Right lung (tissue), 5 donors: ENCODE results near the gene PKN2. TPM values are rescaled to one million over a fixed set of nuclear protein-coding genes. Genes with fewer than 3 reads are reported as not detected.
A peak's percentile ranks its signal among the peaks of the same experiment; 100 is the strongest.
"Not testable (repeated sequence)": the region's sequence is repeated elsewhere in the genome, so short reads cannot be mapped to it uniquely, and the experiment has no call there.

Experiments used
- DNase-seq, 2 donors: peaks; one replicate each; pipeline ENCODE4 v3.0.0-alpha.2; 2013
- polyA plus RNA-seq, 5 donors: library from polyadenylated mRNA; unstranded; fragments of 120-200 nt; gene quantifications; one replicate each; pipeline versions ENCODE4 v1.2.1 to v1.2.3, GENCODE V29; 2013; ENCODE audit warnings: inconsistent platforms in 1 of 5, low replicate concordance in 1 of 5; ENCODE audit not compliant: insufficient read length in 5 of 5, insufficient read depth in 1 of 5

Gene PKN2
- polyA plus RNA-seq, 5 donors = 78.1 to 131 (median 111) TPM

DNA sequence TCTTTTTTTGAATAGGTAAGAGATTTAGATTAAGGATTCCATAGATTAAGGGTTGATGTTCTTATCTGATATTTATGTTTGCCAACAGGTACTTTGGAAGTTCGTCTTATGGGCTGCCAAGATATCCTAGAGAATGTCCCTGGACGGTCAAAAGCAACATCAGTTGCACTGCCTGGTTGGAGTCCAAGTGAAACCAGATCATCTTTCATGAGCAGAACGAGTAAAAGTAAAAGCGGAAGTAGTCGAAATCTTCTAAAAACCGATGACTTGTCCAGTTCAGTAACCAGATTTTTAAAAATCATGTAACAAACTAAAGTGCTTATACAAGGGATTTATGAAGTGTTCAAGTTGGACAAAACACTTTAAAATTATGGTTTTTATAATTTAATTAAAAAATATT, 100.5 kb downstream of the PKN2 start:
- DNase-seq = no peak

DNA sequence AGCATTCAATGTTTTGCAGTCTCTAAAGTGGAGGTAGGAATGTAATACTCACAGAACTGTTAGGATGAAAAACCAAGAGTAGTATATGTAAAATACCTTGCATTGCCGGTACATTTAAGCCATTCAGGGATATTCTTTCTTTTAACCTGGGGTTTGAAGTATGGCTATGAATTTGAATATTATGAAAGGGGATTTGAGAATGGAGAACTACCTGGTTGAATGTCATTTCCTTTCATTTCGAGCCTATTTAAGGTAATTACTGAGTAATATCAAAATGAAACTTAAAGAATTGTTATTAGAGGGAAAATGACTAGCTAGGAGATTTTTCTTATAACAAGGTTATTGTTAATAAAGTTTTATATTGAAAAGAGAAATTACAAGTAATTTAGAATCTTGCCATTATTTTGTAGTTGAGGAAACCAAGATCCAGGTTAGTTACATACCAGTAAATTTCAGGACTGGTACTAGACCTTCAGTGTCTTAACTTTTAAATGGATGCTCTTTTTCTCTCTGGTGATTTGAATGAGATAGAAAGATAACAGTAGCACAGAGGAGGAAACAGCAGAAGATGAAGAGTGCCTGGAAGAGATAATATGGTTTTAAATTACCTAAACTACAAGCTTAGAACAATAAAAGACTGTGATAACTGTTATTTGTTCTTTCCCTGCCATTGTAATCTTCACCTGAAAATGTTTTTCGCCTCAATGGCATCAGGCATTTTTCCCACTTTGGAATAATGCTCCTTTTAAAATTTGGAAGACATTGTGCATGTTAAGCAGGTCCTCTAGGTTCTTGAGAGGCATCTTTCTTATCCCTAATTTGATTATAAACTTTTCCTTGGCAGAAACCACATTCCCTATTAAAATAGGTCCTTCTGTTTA, 103.2 kb downstream of the PKN2 start:
- no peak for DNase-seq

DNA sequence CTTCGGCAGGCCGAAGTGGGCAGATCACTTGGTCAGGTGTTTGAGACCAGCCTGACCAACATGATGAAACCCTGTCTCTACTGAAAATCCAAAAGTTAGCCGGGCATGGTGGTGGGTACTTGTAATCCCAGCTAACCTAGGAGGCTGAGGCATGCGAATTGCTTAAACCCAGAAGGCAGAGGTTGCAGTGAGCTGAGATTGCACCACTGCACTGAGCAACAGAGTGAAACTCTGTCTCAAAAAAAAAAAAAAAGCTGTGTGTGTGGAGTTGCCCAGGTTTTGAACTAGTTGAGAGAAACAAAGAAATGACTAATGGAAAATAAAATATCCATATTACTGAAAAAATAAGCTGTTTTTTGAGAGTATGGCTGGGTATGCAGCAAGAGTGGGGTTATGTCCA, 107.1 kb downstream of the PKN2 start:
- DNase-seq = no peak

DNA sequence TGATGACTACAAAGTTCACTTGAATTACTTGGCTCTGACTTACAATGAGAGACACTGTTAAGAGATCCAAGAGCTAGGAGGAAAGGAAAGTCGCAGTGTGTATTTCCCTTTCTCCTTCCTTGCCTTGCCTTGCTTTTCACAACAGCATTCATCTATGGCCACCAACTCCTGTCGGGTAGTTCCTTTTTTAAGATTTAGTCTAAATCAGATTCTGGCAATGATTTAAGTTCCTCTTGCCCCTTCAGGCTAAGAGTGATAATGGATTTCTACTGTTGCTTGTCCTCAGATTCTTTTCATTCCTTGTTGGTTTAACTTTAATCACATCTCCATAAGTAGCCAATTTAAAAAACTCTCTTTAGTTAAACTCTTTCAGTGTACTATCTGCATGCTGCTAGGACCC, 115.4 kb downstream of the PKN2 start:
- no peak for DNase-seq

DNA sequence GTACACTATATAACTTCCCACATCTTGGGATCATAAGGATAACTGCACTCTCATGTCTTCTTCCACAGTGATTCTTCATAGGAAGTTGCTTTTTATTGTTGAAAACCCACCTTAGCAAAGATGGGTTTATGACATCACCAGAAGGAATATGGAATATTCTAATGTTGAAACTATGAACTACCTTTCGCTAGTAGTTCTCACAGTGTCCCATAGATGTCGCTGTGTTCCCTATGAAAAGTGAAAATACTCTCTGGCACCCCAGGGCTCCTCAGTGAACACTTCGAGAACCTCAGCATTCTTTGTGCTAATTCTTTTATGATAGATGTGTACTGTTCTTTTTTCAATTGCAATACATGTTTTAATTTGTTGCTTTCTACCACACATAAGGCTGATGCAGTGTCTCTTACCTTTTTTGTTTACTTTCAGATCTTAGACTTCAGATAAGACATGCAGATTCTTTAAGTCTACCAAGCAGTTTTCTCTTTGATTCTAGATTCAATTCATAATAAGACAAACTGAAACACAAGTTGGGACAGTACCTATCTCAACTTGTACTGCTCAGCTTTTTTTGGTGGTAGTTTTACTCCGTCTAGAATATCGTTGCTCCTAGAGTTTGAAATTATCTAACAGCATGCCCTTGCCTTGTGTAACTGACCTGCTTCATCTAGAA, 116.4 kb downstream of the PKN2 start:
- DNase-seq = no peak

DNA sequence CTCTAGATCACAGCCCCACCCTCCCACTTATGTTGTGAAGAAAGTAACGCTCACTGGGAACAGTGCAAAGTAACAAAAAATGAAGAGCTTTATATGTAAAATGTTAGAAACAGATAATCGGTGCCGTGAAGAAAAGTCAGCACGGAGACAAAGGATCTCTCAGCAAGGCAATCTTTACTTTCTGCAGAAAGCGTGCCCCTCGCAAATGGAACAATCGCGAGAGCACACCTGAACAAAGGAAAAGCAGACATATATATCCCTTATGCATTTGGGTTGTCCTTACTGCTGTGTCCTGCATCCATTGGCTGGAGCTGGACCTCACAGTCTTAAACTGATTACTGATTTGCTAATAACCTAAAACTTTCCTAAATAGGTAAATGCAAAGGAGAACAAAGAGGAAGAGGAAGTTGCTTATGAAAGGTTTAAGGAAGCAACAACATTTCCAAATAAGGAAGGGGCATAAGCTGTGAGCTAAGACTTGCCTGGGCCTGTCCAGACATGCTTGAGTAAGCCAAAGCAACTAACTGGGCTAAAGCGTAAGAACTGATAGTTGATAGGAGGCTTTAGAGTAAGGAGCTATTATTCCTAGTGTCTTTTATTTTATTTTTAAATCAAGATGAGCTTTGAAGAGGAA, 117.6 kb downstream of the PKN2 start:
- DNase-seq = no peak

GRCh38 chr1:88802404-88802803, 118.3 kb downstream of the PKN2 start:
- no peak for DNase-seq

GRCh38 chr1:88802950-88803349, 118.9 kb downstream of the PKN2 start:
- DNase-seq = no peak

DNA sequence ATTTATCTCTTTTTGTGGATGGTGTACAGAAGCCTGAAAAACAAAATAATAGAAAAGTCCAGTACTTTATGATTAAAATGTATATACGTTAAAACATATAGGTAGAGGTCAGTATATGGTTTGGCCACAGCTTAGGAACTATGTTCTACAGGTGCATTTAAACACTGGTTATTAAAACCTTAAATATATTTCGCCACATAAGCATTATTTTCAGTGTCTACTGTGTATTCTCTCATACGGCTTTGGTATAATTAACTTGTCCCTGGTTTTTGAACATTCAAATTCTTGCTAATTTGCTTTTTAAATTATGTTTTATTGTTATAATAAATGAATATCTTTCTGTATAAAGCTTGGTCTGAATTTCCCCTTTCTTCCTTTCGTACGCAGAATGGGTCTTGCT, 119.4 kb downstream of the PKN2 start:
- no peak for DNase-seq

DNA sequence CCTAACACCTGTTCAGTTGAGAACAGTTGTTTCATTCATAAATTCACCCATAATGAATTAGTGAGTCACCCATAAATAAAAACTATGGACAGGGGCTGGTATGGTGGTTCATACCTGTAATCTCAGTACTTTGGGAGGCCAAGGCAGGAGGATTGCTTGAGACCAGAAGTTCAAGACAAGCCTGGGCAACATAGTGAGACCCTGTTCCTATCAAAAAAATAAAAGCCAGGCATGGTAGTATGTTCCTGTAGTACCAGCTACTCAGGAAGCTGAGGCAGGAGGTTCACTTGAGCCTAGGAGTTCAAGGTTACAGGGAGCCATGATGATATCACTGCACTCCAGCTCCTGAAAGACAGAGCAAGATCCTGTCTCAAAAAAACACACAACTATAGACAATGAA, 128.3 kb downstream of the PKN2 start:
- DNase-seq = no peak

DNA sequence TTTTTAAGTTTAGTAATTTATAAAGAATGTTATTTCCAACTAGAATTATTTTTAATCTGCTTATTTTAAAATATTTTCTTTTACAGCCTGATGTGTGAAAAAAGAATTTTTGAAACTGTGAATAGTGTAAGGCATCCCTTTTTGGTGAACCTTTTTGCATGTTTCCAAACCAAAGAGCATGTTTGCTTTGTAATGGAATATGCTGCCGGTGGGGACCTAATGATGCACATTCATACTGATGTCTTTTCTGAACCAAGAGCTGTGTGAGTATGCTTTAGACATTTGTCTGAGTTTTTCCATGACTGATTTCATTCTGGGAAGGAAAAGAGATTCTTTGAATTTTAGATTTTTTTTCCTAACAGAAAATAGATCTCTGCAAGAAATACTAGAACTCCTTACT, 129.4 kb downstream of the PKN2 start:
- no peak for DNase-seq

DNA sequence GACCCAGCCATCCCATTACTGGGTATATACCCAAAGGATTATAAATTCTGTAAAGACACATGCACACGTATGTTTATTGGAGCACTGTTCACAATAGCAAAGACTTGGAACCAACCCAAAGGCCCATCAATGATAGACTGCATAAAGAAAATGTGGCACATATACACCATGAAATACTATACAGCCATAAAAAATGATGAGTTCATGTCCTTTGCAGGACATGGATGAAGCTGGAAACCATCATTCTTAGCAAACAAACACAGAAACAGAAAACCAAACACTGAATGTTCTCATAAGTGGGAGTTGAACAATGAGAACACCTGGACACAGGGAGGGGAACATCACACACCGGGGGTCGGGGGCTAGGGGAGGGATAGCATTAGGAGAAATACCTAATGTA, 135.6 kb downstream of the PKN2 start:
- DNase-seq = not testable (repeated sequence)

DNA sequence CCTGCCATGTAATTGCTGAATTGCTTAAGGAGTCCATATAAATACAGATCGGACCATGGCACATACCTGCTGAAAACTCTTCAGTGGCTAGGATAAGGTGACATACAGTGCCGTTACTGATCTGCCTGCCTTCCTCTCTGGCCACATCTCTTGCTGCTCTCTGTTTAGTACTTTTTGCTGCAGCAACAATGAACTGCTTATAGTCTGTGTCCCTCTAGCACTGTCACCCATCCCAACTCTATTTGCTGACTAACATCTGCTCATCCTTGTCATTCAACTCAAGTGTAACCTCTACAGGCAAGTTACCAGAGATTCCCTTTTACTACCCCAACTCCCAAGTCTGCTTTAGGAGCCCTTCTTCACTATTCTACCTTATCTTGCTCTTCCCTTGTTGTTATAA, 141.6 kb downstream of the PKN2 start:
- DNase-seq = no peak

DNA sequence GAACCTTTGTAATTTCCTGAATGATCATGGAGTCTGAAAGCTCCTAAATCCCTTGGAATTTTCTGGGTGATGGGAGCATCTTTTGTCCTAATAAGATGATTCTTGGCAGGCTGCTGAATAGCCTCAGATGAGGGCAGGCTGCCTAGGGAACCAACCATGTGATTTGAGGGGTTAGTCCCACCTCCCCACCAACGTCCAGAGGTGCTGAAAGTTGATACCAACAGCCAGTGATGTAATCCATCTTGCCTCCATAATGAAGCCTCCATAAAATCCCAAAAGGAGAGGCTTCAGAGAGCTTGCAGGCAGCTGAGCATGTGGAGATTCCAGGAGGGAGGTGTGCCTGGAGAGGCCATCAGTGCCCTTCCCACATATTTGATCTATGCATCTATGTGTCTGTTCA, 163.6 kb downstream of the PKN2 start:
- no peak for DNase-seq

DNA sequence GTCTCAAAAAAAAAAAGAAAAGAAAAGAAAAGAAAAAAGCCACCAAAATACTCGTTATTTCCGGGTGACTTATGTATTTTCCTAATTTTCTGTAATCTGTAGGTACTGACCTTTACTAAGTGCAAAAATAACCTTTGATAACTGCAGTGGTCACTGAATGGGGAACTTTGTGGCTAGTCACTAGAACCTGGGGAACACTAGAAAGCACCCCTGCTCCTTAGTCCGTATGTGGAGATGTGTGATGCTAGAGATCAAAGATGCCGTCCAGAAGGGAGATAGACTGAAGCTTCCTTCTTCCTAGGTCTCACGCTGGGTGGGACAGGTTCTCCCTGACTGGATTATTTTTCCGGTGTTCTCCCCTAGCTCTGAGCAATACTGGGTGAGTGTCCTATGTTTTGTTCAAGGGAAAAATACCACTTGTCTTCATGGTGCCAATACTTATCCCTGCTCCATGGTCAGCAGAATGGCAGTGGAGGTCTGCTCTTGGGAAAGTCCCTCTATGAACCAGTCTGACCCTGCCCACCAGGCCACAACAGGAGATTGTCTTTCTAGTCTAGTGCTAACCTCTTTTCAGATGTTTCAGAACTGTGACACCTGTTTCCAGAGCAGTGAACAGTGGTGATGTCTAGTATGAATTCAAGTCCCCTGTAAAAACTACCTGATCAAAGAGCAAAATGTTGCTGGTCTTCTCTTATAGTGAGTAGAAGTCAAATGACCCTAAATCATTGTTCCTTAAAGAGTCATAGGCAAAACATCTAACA, 167.4 kb downstream of the PKN2 start:
- no peak for DNase-seq

DNA sequence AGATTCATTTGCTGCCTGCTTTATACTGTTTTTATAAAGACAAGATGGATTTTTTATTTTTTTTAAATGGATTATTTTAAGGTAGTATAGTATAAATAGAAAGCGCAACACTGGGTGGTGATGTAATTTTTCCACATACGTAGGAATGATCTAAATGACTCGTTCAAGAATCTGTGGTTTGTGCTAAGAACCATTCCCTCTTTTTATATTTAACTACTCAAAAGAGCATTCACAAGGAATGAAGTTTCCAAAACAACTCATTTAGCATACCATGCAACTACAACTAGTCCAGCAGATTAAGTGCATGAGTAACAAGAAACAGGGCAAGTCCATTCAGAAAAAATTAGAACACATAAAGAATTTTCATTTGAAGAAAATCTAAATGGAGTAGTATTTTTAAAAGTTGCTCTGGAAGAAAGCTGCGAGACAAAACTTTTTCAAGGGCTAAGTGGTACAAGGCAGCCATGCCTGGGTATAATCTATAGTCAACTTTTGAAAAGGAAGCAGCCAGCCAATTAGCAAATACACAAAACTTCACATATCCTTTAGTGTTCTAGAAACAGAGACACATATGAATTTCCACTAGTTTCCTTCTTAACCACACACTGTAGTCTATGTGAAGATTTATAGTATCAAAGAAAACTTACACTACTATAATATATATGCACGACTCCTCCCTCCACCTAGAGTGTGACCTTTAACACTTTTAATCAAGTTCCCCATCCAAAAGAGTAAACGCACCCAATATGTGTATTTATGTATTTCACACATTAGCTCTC, 183.9 kb downstream of the PKN2 start:
- no peak for DNase-seq

DNA sequence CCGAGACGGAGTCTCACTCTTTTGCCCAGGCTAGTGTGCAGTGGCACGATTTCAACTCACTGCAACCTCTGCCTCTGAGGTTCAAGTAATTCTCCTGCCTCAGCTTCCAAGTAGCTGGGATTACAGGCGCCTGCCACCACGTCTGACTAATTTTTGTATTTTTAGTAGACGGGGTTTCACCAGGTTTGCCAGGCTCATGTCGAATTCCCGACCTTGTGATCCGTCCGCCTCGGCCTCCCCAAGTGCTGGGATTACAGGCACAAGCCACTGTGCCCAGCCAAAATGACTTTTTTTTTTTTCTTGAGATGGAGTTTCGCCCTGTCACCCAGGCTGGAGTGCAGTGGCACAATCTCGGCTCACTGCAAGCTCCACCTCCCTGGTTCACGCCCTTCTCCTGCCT, 185.6 kb downstream of the PKN2 start:
- DNase-seq = not testable (repeated sequence)

- DNase-seq = peak in 1 of 2 donors; percentile 33
Measured at GRCh38 chr1:88873737-88874349, 189.8 kb downstream of the PKN2 start.

DNA sequence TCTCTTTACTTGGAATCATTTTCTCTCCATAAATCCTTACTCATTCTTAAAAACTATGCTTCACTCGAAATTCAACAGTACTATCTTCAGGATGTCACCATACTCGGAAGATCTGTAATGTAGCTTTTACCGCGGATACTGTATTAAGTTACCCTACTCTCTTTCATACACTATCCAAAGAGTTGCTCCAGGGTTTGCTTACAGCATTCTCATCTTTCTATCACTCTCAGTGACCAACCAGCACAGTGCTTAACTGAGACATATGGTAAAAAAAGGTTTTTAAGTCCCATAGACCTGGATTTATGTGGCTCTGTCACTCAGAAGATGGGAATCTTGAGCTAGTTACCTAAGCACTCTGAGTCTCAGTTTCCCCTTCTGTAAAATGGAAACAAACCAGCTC, 191.5 kb downstream of the PKN2 start:
- no peak for DNase-seq

DNA sequence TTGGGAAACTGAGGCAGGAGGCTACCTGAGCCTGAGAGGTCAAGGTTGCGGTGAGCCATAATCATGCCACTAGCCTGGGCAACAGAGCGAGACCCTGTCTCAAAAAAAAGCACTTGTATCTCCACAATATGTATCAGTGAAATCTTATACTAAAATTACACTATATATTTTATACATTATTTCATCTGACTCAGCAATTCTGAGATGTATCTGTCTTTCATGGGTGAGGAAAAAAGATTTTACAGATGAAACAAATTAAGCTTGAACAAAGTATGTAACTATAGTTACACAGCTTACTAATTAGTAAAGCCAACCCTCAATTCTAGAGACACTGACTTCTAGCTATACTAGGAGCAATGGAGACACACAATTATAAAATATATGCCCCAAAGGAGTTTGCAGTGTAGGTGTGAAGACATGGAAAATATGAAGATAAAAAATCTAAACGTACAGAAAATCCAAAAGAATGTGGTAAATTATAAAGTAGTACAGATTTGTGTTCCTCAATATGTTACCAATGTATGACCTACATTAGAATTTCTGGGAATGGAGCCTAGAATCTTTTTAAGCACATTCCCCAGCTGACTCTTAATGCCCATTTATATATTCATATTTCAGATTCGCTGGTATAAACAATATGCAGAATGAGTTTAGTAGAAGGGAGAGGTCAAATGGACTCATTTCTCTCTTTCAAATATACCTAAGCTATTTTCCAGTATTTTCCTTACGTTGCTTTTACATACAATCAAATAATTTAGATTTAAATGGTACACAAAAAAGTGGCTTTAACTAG, 192.7 kb downstream of the PKN2 start:
- peak; percentile 42 to 44 for DNase-seq
